ENCODE measurements around the gene TOR1AIP1.

DNA sequence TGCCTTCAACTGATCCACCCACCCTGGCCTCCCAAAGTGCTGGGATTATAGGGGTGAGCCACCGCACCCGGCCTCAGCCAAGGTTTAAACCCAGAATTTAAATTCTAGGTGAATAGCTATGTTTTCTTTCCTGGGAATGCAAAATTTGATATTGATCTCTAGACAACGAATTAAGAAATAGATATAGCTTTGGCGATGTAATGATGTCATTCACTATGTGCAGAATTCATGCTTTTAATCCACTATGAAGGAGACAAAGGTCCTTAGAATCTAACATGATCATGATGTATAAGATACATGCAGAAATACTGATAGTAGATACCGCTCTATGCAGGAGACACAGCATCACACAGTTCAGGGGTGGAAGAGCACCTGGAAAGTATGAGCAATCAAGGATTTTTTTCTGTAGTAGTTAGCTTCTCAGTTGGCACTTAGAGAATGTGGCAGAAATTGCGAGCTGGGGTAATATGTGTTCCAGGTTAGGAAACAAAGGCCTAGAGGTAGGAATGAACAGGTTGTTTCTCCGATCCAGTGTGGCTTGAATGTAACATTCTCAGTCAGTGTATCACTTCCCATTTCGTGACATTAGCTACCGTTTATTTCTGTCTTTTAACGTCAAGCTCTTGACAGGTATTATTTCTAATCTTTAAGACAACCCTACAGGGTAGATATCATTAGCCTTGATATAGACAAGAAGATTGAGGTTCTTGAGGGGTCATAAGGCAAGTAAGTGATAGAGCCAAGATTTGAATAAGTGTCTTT is 69.5 kb downstream of the TOR1AIP1 start:
- TF ChIP-seq POLR2A (IDR thresholded peaks at IDR 0.05): no peak
- TF ChIP-seq, protein P1, sequence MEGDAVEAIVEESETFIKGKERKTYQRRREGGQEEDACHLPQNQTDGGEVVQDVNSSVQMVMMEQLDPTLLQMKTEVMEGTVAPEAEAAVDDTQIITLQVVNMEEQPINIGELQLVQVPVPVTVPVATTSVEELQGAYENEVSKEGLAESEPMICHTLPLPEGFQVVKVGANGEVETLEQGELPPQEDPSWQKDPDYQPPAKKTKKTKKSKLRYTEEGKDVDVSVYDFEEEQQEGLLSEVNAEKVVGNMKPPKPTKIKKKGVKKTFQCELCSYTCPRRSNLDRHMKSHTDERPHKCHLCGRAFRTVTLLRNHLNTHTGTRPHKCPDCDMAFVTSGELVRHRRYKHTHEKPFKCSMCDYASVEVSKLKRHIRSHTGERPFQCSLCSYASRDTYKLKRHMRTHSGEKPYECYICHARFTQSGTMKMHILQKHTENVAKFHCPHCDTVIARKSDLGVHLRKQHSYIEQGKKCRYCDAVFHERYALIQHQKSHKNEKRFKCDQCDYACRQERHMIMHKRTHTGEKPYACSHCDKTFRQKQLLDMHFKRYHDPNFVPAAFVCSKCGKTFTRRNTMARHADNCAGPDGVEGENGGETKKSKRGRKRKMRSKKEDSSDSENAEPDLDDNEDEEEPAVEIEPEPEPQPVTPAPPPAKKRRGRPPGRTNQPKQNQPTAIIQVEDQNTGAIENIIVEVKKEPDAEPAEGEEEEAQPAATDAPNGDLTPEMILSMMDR (IDR thresholded peaks at IDR 0.05): no peak
